GM12878 (cell line): Measurements from ENCODE around the gene TDRD10. TPM values are rescaled to one million over a fixed set of nuclear protein-coding genes. Genes with fewer than 3 reads are reported as not detected.
A peak's percentile ranks its signal among the peaks of the same experiment; 100 is the strongest.

Source experiments
- BCL11A ChIP-seq: IDR thresholded peaks from 2 replicates; pipeline ENCODE4 v1.6.1; 2011; ENCODE audit warnings: low read depth, low read length
- CEBPB ChIP-seq, 2 experiments: fragments of 150-350 bp in 1 of 2; IDR thresholded peaks; 2 replicates each; pipeline ENCODE4 v1.6.1; 2012 to 2014; ENCODE audit warnings: low read depth in 2 of 2, low read length in 2 of 2, borderline replicate concordance in 1 of 2, inconsistent platforms in 1 of 2
- CREM ChIP-seq: IDR thresholded peaks from 2 replicates; pipeline ENCODE4 v1.6.1; 2014; ENCODE audit warnings: antibody characterized with exemption, low read depth
- ETV6 ChIP-seq, 2 experiments: fragments of 450-650 bp in 1 of 2; IDR thresholded peaks in 1 of 2; conservative IDR thresholded peaks in 1 of 2; 2 replicates each; pipeline ENCODE4 v1.6.1; 2014; ENCODE audit warnings: antibody characterized with exemption in 1 of 2, borderline replicate concordance in 1 of 2, low read depth in 1 of 2, mild to moderate bottlenecking in 1 of 2, moderate library complexity in 1 of 2
- HDAC6 ChIP-seq: fragments of 200-600 bp; sonication (generic); IDR thresholded peaks from one replicate; pipeline ENCODE4 v1.8.0; 2017; ENCODE audit warnings: antibody characterized with exemption; ENCODE audit not compliant: unreplicated experiment
- MEF2B ChIP-seq: fragments of 450-650 bp; IDR thresholded peaks from 2 replicates; pipeline ENCODE4 v1.6.1; 2018; ENCODE audit warnings: mild to moderate bottlenecking, moderate library complexity; ENCODE audit not compliant: partially characterized antibody, poor library complexity, severe bottlenecking
- NFYB ChIP-seq: IDR thresholded peaks from 2 replicates; pipeline ENCODE4 v1.6.1; 2011; ENCODE audit warnings: low read depth, mild to moderate bottlenecking, low read length, improper control_type of control experiment, moderate library complexity; ENCODE audit not compliant: insufficient read depth
- PAX8 ChIP-seq: fragments of 450-650 bp; IDR thresholded peaks from 2 replicates; pipeline ENCODE4 v1.6.1; 2017; ENCODE audit warnings: mild to moderate bottlenecking, moderate library complexity
- PML ChIP-seq: IDR thresholded peaks from 2 replicates; pipeline ENCODE4 v1.6.1; 2012; ENCODE audit warnings: low read length, inconsistent platforms
- RUNX3 ChIP-seq: IDR thresholded peaks from 2 replicates; pipeline ENCODE4 v1.6.1; 2012; ENCODE audit warnings: low read length, inconsistent platforms
- SREBF2 ChIP-seq: IDR thresholded peaks from 2 replicates; pipeline ENCODE4 v1.6.1; 2012; ENCODE audit warnings: mild to moderate bottlenecking, low read length
- STAT3 ChIP-seq: IDR thresholded peaks from 2 replicates; pipeline ENCODE4 v1.6.1; 2011; ENCODE audit warnings: low read depth, low read length, improper control_type of control experiment
- YY1 ChIP-seq: IDR thresholded peaks from 2 replicates; pipeline ENCODE4 v1.6.1; 2011; ENCODE audit warnings: low read depth, mild to moderate bottlenecking, low read length
- ZNF274 ChIP-seq: IDR thresholded peaks from one replicate; pipeline ENCODE4 v1.8.0; 2011; ENCODE audit not compliant: insufficient read length, insufficient read depth
- polyA plus RNA-seq, 11 experiments: library from polyadenylated mRNA; depleted of rRNA in 4 of 11; unstranded in 6 of 11; stranded (reverse) in 5 of 11; fragments of >200 nt; fragmentation: Nextera tagmentation in 4 of 11; fragmentation: Illumina TruSeq in 1 of 11; extraction: Ambion mirVana in 4 of 11; extraction: Trizol in 1 of 11; gene quantifications; 1 replicate in 1 of 11; 2 replicates in 10 of 11; pipeline versions ENCODE4 v1.2.1 to v1.2.3, GENCODE V29; 2011 to 2016; ENCODE audit warnings: inconsistent platforms in 2 of 11, missing spikeins in 2 of 11, low read depth in 1 of 11
- total RNA-seq, 4 experiments: library from RNA; depleted of rRNA in 3 of 4; stranded (reverse); fragments of >200 nt in 3 of 4; fragmentation: Illumina TruSeq in 1 of 4; extraction: Trizol in 1 of 4; gene quantifications; 2 replicates each; pipeline versions ENCODE4 v1.2.1 to v1.2.3, GENCODE V29; 2013 to 2021
- TF ChIP-seq, protein P1 (sequence below): fragments of 450-650 bp; IDR thresholded peaks from 2 replicates; pipeline ENCODE4 v1.6.1; 2017; ENCODE audit warnings: antibody characterized with exemption, mild to moderate bottlenecking, moderate library complexity
- TF ChIP-seq, protein P2 (sequence below): IDR thresholded peaks from 2 replicates; pipeline ENCODE4 v1.6.1; 2012; ENCODE audit warnings: low read depth, low read length, improper control_type of control experiment
- TF ChIP-seq, protein P3 (sequence below): IDR thresholded peaks from 2 replicates; pipeline ENCODE4 v1.6.1; 2012; ENCODE audit warnings: improper control_type of control experiment, low read depth, low read length; ENCODE audit not compliant: insufficient replicate concordance
- TF ChIP-seq, protein P4 (sequence below): fragments of 150-350 bp; IDR thresholded peaks from 2 replicates; pipeline ENCODE4 v1.6.1; 2014; ENCODE audit warnings: mild to moderate bottlenecking, low read depth, low read length
- TF ChIP-seq, protein P5 (sequence below): fragments of 450-650 bp; IDR thresholded peaks from 2 replicates; pipeline ENCODE4 v1.6.1; 2017; ENCODE audit warnings: borderline replicate concordance

TDRD10 gene
- total and polyA plus RNA-seq, 10 of the 15 experiments (the other 5 are each of a cell fraction or from before 2014, with no cell fraction given), result not detected

DNA sequence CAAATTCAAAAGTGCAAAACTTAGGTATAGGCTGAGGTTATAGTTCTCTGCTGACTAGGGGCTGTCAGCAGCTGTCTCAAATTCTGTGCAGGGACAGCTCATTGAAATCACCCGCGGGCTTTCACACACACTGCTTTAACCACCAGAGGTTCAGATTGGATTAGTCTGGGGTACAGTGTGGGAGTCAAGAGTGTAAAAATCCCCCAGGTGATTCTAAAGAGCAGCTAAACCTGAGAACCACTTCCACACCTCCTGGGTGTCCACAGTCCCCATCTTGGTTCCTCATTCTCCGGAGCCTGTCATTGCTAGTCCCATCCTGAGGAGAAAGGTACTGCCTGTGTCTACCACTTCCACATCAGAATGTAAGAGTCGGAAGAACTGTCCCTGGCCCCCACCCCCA, 9.9 kb upstream of the TDRD10 start (continued):
- TF ChIP-seq, protein P1, sequence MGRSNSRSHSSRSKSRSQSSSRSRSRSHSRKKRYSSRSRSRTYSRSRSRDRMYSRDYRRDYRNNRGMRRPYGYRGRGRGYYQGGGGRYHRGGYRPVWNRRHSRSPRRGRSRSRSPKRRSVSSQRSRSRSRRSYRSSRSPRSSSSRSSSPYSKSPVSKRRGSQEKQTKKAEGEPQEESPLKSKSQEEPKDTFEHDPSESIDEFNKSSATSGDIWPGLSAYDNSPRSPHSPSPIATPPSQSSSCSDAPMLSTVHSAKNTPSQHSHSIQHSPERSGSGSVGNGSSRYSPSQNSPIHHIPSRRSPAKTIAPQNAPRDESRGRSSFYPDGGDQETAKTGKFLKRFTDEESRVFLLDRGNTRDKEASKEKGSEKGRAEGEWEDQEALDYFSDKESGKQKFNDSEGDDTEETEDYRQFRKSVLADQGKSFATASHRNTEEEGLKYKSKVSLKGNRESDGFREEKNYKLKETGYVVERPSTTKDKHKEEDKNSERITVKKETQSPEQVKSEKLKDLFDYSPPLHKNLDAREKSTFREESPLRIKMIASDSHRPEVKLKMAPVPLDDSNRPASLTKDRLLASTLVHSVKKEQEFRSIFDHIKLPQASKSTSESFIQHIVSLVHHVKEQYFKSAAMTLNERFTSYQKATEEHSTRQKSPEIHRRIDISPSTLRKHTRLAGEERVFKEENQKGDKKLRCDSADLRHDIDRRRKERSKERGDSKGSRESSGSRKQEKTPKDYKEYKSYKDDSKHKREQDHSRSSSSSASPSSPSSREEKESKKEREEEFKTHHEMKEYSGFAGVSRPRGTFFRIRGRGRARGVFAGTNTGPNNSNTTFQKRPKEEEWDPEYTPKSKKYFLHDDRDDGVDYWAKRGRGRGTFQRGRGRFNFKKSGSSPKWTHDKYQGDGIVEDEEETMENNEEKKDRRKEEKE, result no peak
- TF ChIP-seq NFYB, result no peak
- no peak for TF ChIP-seq HDAC6
- TF ChIP-seq, protein P2, sequence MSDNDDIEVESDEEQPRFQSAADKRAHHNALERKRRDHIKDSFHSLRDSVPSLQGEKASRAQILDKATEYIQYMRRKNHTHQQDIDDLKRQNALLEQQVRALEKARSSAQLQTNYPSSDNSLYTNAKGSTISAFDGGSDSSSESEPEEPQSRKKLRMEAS, result no peak
- TF ChIP-seq CREM, result no peak
- TF ChIP-seq MEF2B, result peak; percentile 88
- no peak for TF ChIP-seq SREBF2
- no peak for TF ChIP-seq CEBPB (IDR thresholded peaks at IDR 0.05; ENCODE audit: borderline replicate concordance in 1 of 2, low read depth in 2 of 2, low read length in 2 of 2)
- TF ChIP-seq, protein P3, sequence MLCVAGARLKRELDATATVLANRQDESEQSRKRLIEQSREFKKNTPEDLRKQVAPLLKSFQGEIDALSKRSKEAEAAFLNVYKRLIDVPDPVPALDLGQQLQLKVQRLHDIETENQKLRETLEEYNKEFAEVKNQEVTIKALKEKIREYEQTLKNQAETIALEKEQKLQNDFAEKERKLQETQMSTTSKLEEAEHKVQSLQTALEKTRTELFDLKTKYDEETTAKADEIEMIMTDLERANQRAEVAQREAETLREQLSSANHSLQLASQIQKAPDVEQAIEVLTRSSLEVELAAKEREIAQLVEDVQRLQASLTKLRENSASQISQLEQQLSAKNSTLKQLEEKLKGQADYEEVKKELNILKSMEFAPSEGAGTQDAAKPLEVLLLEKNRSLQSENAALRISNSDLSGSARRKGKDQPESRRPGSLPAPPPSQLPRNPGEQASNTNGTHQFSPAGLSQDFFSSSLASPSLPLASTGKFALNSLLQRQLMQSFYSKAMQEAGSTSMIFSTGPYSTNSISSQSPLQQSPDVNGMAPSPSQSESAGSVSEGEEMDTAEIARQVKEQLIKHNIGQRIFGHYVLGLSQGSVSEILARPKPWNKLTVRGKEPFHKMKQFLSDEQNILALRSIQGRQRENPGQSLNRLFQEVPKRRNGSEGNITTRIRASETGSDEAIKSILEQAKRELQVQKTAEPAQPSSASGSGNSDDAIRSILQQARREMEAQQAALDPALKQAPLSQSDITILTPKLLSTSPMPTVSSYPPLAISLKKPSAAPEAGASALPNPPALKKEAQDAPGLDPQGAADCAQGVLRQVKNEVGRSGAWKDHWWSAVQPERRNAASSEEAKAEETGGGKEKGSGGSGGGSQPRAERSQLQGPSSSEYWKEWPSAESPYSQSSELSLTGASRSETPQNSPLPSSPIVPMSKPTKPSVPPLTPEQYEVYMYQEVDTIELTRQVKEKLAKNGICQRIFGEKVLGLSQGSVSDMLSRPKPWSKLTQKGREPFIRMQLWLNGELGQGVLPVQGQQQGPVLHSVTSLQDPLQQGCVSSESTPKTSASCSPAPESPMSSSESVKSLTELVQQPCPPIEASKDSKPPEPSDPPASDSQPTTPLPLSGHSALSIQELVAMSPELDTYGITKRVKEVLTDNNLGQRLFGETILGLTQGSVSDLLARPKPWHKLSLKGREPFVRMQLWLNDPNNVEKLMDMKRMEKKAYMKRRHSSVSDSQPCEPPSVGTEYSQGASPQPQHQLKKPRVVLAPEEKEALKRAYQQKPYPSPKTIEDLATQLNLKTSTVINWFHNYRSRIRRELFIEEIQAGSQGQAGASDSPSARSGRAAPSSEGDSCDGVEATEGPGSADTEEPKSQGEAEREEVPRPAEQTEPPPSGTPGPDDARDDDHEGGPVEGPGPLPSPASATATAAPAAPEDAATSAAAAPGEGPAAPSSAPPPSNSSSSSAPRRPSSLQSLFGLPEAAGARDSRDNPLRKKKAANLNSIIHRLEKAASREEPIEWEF, result no peak
- no peak for TF ChIP-seq PML
- no peak for TF ChIP-seq STAT3
- TF ChIP-seq, protein P4, sequence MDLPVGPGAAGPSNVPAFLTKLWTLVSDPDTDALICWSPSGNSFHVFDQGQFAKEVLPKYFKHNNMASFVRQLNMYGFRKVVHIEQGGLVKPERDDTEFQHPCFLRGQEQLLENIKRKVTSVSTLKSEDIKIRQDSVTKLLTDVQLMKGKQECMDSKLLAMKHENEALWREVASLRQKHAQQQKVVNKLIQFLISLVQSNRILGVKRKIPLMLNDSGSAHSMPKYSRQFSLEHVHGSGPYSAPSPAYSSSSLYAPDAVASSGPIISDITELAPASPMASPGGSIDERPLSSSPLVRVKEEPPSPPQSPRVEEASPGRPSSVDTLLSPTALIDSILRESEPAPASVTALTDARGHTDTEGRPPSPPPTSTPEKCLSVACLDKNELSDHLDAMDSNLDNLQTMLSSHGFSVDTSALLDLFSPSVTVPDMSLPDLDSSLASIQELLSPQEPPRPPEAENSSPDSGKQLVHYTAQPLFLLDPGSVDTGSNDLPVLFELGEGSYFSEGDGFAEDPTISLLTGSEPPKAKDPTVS, result no peak
- TF ChIP-seq ETV6 (conservative IDR thresholded peaks at IDR 0.05 in 1 of 2, IDR thresholded peaks at IDR 0.05 in 1 of 2; ENCODE audit: borderline replicate concordance in 1 of 2, low read depth in 1 of 2), result no peak
- TF ChIP-seq PAX8, result no peak
- no peak for TF ChIP-seq YY1
- TF ChIP-seq ZNF274, result no peak
- TF ChIP-seq, protein P5, sequence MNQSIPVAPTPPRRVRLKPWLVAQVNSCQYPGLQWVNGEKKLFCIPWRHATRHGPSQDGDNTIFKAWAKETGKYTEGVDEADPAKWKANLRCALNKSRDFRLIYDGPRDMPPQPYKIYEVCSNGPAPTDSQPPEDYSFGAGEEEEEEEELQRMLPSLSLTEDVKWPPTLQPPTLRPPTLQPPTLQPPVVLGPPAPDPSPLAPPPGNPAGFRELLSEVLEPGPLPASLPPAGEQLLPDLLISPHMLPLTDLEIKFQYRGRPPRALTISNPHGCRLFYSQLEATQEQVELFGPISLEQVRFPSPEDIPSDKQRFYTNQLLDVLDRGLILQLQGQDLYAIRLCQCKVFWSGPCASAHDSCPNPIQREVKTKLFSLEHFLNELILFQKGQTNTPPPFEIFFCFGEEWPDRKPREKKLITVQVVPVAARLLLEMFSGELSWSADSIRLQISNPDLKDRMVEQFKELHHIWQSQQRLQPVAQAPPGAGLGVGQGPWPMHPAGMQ, result no peak
- TF ChIP-seq BCL11A, result no peak
- peak; percentile 49 for TF ChIP-seq RUNX3
